GM19240 (cell line): ENCODE measurements around the gene PI16.
A peak's percentile ranks its signal among the peaks of the same experiment; 100 is the strongest.

Source experiments
- DNase-seq: peaks from one replicate; pipeline ENCODE4 v3.0.0; 2011; ENCODE audit warnings: low spot score; ENCODE audit not compliant: insufficient read length

The PI16 gene, protein sequence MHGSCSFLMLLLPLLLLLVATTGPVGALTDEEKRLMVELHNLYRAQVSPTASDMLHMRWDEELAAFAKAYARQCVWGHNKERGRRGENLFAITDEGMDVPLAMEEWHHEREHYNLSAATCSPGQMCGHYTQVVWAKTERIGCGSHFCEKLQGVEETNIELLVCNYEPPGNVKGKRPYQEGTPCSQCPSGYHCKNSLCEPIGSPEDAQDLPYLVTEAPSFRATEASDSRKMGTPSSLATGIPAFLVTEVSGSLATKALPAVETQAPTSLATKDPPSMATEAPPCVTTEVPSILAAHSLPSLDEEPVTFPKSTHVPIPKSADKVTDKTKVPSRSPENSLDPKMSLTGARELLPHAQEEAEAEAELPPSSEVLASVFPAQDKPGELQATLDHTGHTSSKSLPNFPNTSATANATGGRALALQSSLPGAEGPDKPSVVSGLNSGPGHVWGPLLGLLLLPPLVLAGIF

DNA sequence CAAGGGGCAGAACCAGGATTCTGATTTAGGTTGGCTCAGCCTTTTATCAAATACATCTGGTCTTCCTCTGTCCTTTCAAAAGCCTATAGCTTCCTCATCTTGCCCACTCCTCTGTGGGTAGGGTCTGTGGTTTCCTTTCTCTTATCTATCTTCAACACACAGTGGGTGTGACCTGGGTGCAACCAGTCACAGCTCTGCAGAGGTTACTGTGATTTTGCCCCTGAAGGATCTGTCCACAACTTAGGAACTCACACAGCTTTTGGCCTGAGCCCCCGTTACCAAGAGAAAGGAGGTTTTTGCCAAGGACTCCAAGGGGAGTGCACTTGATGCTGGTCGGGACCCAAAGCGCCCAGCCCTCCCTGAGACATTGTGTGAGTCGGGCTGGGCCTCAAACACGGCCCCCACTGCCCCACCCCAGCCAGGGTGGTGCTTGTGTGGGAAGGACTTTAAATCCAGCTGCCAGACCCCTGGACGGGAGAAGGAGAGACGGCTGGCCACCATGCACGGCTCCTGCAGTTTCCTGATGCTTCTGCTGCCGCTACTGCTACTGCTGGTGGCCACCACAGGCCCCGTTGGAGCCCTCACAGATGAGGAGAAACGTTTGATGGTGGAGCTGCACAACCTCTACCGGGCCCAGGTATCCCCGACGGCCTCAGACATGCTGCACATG, at the start of gene PI16:
PI16 (plus strand) TSS at position 477 of the 670 bp plus-strand sequence; CDS start at position 500, 23 bp downstream.
- DNase-seq, result no peak

- no peak for DNase-seq
Measured at GRCh38 chr6:36904851-36905393, 49.6 kb upstream of the PI16 start.

DNA sequence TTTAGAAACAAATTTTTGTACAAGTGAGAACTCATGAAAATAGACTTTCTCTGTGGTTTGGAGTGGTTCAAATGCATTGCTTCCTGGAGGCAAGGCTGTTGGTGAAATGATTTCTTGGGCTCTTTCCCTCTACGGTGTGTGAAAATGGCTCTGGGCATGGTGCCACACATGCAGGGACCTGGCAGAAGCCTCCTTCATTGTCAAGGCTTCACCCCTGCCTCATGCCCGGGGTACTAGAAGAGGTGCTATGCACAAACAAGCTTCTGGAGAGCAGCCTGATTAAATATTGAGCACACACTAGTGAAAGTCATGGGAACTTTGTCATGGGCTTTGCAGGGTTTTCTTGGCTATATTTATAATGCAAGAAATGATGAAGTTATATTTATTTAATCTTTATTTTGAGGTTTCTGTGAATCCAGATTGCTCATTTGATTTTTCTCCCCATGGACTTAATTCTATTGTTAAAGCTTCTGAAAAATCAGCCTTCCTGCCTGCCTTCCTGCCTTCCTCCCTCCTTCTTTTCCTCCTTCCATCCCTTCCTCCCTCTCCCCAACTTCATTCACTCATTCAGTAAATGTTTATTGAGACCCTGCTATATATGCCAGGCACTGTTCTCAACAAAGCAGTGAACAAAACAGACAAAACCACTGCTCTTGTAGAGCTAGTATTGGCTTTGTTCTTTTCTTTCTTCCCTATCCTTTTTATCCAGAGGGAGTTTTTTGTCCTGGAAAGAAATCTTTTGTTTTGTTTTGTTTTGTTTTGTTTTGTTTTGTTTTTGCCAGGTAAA, 47.8 kb upstream of the PI16 start:
- no peak for DNase-seq

GRCh38 chr6:36907781-36908180, 46.8 kb upstream of the PI16 start:
- no peak for DNase-seq

GRCh38 chr6:36908747-36909146, 45.8 kb upstream of the PI16 start:
- DNase-seq, result no peak

- no peak for DNase-seq
Measured at GRCh38 chr6:36912030-36912454, 42.5 kb upstream of the PI16 start.

DNA sequence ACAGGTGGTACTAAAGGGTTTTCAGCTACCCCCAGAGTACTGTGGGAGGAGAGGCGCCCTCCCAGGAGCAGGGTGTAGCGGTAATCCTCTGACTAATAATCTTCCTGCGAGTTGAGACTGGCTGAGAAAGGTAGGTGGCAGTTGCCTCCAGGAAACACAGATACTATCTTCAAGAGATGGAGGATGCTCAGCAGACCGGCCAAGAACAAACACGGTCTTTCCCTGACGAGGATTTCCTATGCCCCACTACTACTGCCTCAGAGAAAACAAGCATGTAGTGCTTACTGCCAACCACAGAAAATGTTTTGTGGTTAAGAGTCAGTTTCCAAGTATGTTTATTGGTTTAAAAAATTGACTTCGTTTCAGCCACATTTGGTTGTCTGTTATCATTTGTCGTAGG, 42.0 kb upstream of the PI16 start:
- DNase-seq, result peak; percentile 48

DNA sequence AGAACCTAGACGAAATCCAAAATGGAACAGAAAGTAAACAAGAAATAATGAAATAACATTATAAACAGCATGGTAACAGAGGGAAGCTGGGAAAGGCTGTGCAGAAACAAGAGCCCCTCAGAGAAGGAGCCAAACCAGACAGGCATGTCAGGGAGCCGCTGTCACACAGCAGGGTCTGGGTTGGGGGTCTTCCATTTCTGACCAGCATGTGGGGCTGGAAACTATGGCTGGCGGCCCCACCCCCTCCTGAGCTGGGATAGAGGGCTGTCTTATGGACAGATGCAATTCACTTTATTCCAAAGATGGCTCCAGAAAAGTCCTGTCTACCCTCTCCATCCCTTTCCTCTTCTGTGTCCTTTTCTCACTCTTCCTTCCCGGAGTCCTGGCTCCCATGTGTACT, 41.5 kb upstream of the PI16 start:
- DNase-seq, result no peak

DNA sequence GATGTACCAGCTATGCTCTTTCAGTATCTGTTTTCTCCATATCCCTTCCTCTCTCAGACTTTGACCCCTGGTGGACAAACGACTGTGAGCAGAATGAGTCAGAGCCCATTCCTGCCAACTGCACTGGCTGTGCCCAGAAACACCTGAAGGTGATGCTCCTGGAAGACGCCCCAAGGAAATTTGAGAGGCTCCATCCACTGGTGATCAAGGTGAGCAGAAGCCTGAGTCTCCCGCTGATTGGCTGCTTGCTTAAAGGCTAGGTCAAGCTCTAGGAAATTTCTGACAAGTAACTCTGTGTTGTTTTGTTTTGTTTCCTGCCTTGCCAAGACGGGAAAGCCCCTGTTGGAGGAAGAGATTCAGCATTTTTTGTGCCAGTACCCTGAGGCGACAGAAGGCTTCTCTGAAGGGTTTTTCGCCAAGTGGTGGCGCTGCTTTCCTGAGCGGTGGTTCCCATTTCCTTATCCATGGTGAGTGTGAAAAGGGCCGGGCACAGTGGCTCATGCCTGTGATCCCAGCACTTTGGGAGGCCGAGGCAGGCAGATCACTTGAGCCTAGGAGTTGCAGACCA, 40.2 kb upstream of the PI16 start:
- no peak for DNase-seq

- DNase-seq, result no peak
Measured at GRCh38 chr6:36915599-36915998, 38.9 kb upstream of the PI16 start.

- no peak for DNase-seq
Measured at GRCh38 chr6:36916126-36916525, 38.4 kb upstream of the PI16 start.

GRCh38 chr6:36917541-36918193, 36.9 kb upstream of the PI16 start:
- no peak for DNase-seq

GRCh38 chr6:36920049-36920448, 34.5 kb upstream of the PI16 start:
- no peak for DNase-seq

DNA sequence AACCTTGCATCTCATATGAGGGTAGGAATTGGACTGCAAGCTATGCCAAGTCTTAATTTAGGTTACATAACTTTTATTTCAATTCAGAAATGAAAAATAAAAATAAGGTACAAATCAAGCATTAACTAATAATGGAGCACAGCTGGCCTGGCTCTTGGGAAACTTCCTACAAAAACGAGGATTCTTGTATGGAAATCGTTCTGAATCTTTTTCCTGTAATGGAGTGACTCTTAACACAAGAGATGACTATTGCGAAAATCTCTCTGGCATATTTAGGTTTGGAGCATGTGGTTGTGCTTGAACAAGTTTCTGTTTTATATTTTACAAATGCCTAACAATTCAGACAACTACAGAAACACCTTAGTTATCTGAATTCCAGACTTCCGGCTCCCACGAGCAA, 34.0 kb upstream of the PI16 start:
- DNase-seq, result no peak

GRCh38 chr6:36924131-36924530, 30.4 kb upstream of the PI16 start:
- no peak for DNase-seq

DNA sequence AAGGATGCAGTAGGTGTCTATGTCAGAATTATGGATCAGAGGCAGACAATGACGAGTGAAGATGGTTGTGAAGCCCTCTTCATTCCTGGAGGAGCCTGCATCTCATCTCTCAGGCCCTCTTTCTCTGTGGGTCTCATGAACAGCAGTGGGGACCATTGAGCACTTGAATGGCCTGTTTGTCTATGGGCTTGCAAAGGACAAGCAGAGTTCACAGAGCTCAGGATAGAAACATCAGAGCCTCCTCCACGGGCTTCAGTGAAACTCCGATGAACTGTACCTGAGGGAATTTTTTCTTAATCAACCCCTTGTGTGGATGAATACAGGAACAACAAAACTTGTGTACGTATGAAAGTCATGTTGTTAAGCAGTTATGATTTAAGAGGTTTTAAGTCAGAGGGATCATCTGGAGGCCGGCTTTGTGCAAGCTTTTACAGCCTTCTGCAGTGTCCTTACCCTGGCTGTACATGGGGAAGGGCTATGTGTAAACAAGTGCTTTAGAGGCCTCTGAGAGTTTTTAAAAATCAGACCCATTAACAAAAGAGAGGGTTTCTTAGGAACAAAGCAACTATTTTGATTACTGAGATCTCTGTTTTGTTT, 29.7 kb upstream of the PI16 start:
- DNase-seq, result no peak

DNA sequence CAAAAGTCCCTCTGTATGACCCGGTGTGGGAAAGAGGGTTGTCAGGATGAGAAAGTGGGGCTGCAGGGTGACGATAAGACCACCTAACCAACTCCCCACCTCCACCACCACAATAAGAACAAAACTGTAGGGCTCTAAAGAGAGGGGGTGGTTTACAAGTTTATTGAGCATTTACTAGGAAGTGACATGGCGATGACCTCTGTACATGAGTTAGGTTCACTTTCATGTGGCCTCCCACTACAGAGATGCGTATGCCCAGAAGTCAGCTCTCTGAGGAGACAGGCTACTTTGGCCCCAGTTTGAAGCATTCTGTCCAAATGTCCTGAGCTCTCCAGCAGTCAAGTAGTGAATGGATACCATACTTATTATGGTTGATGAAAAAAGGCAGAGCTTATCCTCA, 28.7 kb upstream of the PI16 start:
- no peak for DNase-seq

GRCh38 chr6:36926708-36927513, 27.6 kb upstream of the PI16 start:
- DNase-seq, result no peak

- DNase-seq, result no peak
Measured at GRCh38 chr6:36927691-36928546, 26.6 kb upstream of the PI16 start.
